Right forelimb (tissue), 1 donor: ENCODE data around the gene MKNK2.
A peak's percentile ranks its signal among the peaks of the same experiment; 100 is the strongest.

Experiments used
- DNase-seq: peaks from one replicate; pipeline ENCODE4 v3.0.0-alpha.2; 2018

The MKNK2 gene

DNA sequence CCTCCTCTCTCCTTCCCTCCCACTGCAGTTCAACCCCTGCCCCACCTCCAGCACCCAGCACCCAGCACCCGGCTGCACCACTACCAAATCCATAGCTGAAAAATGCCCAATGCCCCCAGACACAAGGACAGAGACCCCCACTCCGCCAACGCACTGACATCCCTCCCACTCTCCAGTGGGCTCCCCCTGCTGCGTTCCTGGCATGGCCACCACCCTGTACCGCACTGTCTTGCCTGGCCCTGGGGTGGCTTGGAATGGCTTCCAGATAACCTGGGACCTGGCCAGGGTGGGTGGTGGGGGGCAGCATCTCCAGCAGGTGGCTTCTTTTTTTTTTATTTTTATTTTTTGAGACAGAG lies 5.8 kb upstream of the MKNK2 start:
- DNase-seq = no peak

GRCh38 chr19:2055931-2056836 lies 5.1 kb upstream of the MKNK2 start:
- DNase-seq = peak; percentile 72

- no peak for DNase-seq
These were observed 3.7 kb upstream of the MKNK2 start for GRCh38 chr19:2054763-2055162.

GRCh38 chr19:2053601-2054389 lies 2.8 kb upstream of the MKNK2 start:
- no peak for DNase-seq

DNA sequence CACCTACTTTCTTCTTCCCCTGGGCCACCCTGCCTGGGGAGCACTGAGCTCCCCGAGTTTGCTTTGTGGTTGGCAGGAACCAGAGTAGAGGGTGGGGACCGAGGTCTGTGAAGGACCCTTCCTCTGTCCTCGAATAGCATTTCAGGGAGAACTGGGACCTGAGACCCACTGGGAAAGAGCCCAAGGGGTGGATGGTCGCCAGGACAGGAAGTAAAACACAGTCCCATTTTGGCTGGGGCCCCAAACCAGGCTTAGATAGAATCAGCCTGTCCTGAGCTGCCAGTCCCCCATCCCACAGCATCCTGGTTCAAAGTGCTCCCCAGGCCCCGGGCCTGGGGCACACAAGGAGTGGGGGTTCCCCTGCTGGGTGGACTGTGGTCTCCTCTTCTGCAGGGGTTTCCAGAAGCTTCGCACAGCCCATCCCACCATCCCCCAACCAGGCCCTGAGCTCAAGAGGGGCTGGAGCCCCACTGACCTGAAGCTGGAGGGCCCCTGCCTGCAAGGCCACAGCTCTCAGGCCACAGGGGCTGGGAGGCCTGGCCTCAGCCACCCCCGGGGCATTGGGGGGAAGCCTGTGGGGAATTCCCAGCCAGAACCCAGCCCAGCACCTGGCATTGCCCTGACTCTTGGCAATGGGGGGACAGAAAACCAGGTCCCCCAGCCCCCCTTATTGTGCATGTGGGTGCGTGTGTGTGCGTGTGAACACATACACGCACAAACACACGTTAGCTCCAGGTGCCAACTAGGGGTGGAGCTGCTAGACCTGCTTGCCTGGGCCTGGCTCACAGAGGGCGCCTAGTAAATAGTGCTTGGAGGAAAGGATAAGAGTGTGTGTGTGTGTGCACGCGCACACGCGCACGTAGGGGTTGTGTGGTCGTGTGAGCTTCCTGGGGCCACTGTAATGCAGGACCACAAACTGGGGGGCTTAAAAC lies 995 bp upstream of the MKNK2 start:
- DNase-seq = no peak

DNA sequence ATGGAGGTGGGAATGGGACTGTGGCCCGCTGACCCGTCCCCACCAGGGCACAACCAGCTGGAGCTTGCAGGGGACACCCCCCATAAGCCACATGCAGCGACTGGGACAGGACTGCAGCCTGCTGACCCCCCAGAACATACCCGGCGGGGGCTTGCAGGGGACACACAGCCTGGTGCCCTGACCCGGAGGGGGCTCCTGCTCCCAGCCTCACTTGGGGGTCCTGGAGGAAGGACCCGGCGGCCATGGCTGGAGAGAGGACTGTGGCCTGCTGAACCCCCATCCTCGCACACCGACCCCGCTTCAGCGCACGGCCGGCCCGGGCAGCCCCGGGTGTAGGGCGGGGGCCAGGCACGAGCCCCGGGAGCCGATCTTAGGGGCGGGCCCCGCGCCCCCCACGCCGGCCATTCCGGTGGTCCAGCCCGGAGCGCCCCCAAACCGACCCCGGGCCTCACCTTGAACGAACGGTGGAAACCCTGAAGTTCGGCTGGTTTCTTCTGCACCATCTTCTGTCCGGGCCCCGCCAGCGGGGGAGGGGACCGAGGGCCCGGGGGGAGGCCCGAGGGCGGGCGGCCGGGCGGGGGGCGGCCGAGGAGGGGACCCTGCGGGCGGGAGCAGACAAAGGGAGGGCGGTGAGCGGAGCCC lies 574 bp downstream of the MKNK2 start:
- DNase-seq = no peak

DNA sequence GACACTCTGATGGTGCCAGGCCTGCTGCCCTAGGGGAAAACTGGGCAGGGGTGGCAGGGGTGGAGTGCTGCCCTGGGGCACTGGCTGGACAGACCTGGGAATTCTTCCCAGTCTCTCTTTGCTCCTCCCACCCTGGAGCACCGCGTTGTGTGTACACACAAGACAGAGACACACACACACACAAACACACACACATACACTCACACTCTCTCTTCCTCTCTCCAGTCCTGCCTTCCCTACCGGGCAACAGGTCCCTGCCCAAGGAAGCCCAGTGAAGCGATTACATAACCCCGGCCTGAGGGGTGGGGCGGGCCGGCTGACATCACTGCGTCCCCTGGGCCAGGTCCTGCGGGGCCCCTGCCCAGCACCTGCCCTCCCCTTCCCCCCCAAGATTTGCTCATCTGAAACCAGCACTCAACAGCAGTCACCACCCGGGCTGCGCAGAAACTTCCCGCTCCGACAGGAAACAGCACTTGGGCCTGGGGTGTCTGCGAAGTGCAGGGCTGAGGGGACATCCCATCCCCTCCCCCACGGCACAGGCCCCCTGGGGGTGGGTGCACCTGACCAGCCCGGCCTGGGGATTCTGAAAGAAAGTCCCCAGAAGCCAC lies 1.2 kb downstream of the MKNK2 start:
- no peak for DNase-seq

- DNase-seq = no peak
These were observed 1.9 kb downstream of the MKNK2 start for GRCh38 chr19:2048959-2049740.

GRCh38 chr19:2048104-2048958 lies 2.7 kb downstream of the MKNK2 start:
- DNase-seq = no peak

GRCh38 chr19:2047449-2048103 lies 3.5 kb downstream of the MKNK2 start:
- no peak for DNase-seq

- DNase-seq = no peak
These were observed 4.0 kb downstream of the MKNK2 start for GRCh38 chr19:2047076-2047448.

DNA sequence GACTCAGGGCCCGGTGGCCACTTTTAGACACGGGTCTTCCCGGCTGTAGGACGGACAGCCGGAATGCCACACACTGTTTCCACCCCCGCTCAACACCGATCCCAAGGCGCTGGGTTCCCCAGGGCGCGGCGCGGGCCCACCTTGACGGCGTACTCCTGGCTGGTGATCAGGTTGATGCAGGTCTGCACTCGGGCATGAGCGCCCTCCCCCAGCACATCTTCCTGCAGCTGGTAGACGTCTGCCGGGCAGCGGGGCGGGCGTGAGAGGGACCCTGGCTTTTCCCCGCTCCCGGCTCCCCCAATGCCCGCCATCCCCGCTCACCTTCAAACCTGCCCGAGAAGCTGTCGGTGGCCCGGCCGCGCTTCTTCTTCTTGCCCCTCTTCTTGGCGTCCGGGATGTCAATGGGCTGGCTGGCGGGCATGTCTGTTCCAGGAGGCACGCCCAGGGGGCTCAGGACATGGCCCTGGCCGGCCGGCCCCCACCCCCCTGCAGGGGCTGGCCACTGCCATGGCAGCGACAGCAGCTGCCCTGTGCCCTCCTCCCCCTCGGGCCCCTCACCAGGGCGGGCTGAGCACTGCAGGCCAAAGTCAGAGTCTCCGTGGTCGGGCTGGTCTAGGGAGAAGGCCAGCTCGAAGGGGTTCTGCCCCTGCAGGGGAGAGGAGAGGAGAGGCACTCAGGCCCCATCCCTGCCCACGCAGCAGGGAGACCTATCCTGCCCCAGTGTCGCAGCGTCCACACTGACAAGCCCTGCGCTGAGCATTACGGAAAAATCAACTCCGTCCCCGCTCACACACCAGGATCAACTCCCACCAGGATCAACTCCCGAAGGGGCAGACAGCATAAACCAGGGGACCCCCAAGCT lies 4.8 kb downstream of the MKNK2 start:
- DNase-seq = no peak

DNA sequence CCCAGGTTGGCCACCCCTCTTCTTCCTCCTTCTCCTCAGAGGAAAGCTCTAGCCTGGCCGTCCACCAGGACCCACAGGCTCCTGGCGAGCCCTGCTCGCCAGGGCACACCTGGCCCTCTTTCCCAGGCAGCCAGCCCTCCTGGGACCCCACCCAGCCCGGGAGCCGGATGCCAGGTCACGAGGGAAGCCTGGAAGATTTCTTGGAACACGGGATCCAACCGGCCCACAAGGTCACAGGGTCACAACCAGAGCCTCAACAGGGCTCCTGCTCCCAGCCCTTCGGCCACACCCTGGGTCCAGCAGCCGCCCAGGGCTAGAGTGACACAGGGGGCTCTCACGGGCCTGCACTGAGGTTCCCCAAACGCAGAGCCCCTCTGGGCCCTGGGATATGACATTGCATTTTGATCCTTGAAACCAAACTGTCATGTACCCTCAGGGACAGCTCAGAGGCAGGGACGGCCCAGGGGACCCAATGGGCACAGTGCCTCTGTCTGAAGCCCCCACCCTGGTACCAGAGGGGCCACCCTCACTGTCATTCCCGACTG lies 5.5 kb downstream of the MKNK2 start:
- DNase-seq = no peak

DNA sequence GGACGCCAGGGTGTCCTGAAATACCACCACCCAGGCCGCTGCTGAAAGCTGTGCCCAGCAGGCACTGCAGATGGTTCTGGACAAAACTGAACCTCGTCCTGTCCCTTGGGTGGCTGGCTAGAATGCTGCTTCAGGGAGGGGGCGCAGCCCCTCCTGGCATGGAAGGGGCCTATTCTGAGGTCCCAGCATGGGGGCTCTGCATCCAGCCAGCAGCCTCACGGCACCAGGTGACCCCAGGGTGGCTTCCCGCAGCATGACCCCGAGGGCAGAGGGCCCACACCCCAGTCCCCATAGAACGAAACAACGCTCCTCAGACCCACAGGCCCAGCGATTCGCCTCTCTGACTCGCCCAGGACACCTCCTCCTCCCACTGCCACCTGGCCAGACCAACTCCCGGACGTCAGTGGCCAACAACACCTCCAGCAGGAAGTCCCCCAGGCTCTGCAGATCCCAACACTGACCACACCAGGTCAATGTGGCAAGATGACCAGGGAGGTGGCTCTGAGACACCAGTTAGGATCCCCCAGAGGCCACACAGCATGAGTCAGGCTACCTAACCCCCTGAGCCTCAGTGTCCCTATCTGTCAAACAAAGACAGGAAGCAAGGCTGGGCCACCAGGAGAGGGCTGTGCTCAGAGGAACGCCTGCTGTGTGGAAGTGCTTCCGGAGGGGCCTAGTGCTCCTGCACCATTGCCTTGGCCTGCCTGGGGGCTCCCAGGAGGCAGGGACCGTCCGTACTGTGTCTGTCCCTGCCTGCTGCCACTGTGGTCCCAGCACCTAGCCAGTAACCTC lies 6.1 kb downstream of the MKNK2 start:
- DNase-seq = no peak

GRCh38 chr19:2043961-2044708 lies 6.9 kb downstream of the MKNK2 start:
- no peak for DNase-seq

GRCh38 chr19:2043251-2043641 lies 7.8 kb downstream of the MKNK2 start:
- no peak for DNase-seq
